ENCODE measurements around the gene SGCA.

SGCA gene

GRCh38 chr17:50129728-50130558 lies 35.9 kb upstream of the SGCA start, which contains the start of gene SAMD14:
Gene SAMD14, minus strand, starts transcription at chr17:50130160. Its CDS starts 5,201 bp downstream, at chr17:50124959.
- peaks cover 14 to 24% of the 10 kb centered on the region in 2 donors for H3K27me3 Mint-ChIP-seq
- peaks cover 28% of the 10 kb centered on the region for H3K36me3 Mint-ChIP-seq (ENCODE audit: insufficient read depth)
- DNase-seq (peak; percentile 41 to 48 (median 44)), ATAC-seq (replicated peaks) (peak; percentile 79)
- peak within 1 kb of the TSS; percentile 68 to 81 for H3K27ac Mint-ChIP-seq
- no peaks in the 10 kb centered on the region for H3K9me3 Mint-ChIP-seq
- H3K4me3 Mint-ChIP-seq = peak within 1 kb of the TSS; percentile 73 to 81
- peaks cover 22 to 24% of the 10 kb centered on the region in 2 donors for H3K4me1 Mint-ChIP-seq (ENCODE audit: low read depth in 2 of 2)

- Mint-ChIP-seq H3K4me3 (peak overlapping the region; percentile 55 to 73), H3K27ac (peak overlapping the region; percentile 68 to 81), H3K36me3 (ENCODE audit: insufficient read depth) (peaks cover 32% of the 10 kb centered on the region), H3K27me3 (peaks cover 14 to 24% of the 10 kb centered on the region in 2 donors), H3K9me3 (no peaks in the 10 kb centered on the region), H3K4me1 (ENCODE audit: low read depth in 2 of 2) (peaks cover 22 to 24% of the 10 kb centered on the region in 2 donors)
- ATAC-seq (replicated peaks) = peak; percentile 13
- no peak for DNase-seq
These were observed 35.1 kb upstream of the SGCA start for GRCh38 chr17:50130559-50131305.

GRCh38 chr17:50132104-50132794 lies 33.6 kb upstream of the SGCA start:
- peak overlapping the region in 1 of 2 donors; percentile 73 for H3K4me3 Mint-ChIP-seq
- H3K4me1 Mint-ChIP-seq (ENCODE audit: low read depth in 2 of 2) = peaks cover 28 to 31% of the 10 kb centered on the region in 2 donors
- DNase-seq = no peak
- H3K36me3 Mint-ChIP-seq (ENCODE audit: insufficient read depth) = peaks cover 37% of the 10 kb centered on the region
- peaks cover 14 to 24% of the 10 kb centered on the region in 2 donors for H3K27me3 Mint-ChIP-seq
- no peaks in the 10 kb centered on the region for H3K9me3 Mint-ChIP-seq
- peak overlapping the region; percentile 63 to 81 for H3K27ac Mint-ChIP-seq
- ATAC-seq (replicated peaks) = no peak

- ATAC-seq (replicated peaks) (no peak), DNase-seq (no peak)
- Mint-ChIP-seq H3K36me3 (ENCODE audit: insufficient read depth) (peaks cover 46% of the 10 kb centered on the region), H3K4me3 (no peak overlapping the region), H3K27ac (no peak overlapping the region), H3K9me3 (no peaks in the 10 kb centered on the region), H3K27me3 (peaks cover 8 to 17% of the 10 kb centered on the region in 2 donors), H3K4me1 (ENCODE audit: low read depth in 2 of 2) (peaks cover 31 to 34% of the 10 kb centered on the region in 2 donors)
These were observed 32.6 kb upstream of the SGCA start for GRCh38 chr17:50133028-50133768.

- no peak for DNase-seq
- peaks cover 2 to 11% of the 10 kb centered on the region in 2 donors for H3K27me3 Mint-ChIP-seq
- peaks cover 28 to 30% of the 10 kb centered on the region in 2 donors for H3K4me1 Mint-ChIP-seq (ENCODE audit: low read depth in 2 of 2)
- peak overlapping the region in 1 of 2 donors; percentile 44 for H3K27ac Mint-ChIP-seq
- no peaks in the 10 kb centered on the region for H3K9me3 Mint-ChIP-seq
- H3K4me3 Mint-ChIP-seq = no peak overlapping the region
- ATAC-seq (replicated peaks) = no peak
- peaks cover 51% of the 10 kb centered on the region for H3K36me3 Mint-ChIP-seq (ENCODE audit: insufficient read depth)
These were observed 32.1 kb upstream of the SGCA start for GRCh38 chr17:50133769-50134099.

- H3K9me3 Mint-ChIP-seq = no peaks in the 10 kb centered on the region
- peaks cover 26 to 28% of the 10 kb centered on the region in 2 donors for H3K4me1 Mint-ChIP-seq (ENCODE audit: low read depth in 2 of 2)
- H3K4me3 Mint-ChIP-seq = no peak overlapping the region
- peaks cover 55% of the 10 kb centered on the region for H3K36me3 Mint-ChIP-seq (ENCODE audit: insufficient read depth)
- ATAC-seq (replicated peaks) (no peak), DNase-seq (no peak)
- peaks cover 0 to 6% of the 10 kb centered on the region in 2 donors for H3K27me3 Mint-ChIP-seq
- H3K27ac Mint-ChIP-seq = peak overlapping the region in 1 of 2 donors; percentile 44
These were observed 31.3 kb upstream of the SGCA start for GRCh38 chr17:50134206-50135110.

- H3K36me3 Mint-ChIP-seq (ENCODE audit: insufficient read depth) = peaks cover 59% of the 10 kb centered on the region
- ATAC-seq (replicated peaks) (no peak), DNase-seq (no peak)
- H3K4me3 Mint-ChIP-seq = no peak overlapping the region
- H3K4me1 Mint-ChIP-seq (ENCODE audit: low read depth in 2 of 2) = peaks cover 36 to 37% of the 10 kb centered on the region in 2 donors
- peaks cover 0 to 5% of the 10 kb centered on the region in 2 donors for H3K27me3 Mint-ChIP-seq
- H3K27ac Mint-ChIP-seq = peak overlapping the region in 1 of 2 donors; percentile 32
- H3K9me3 Mint-ChIP-seq = no peaks in the 10 kb centered on the region
These were observed 30.3 kb upstream of the SGCA start for GRCh38 chr17:50135316-50136095.

GRCh38 chr17:50136096-50136687 lies 29.6 kb upstream of the SGCA start:
- Mint-ChIP-seq H3K4me3 (no peak overlapping the region), H3K4me1 (ENCODE audit: low read depth in 2 of 2) (peaks cover 35 to 38% of the 10 kb centered on the region in 2 donors), H3K27ac (peak overlapping the region in 1 of 2 donors; percentile 32), H3K9me3 (no peaks in the 10 kb centered on the region), H3K36me3 (ENCODE audit: insufficient read depth) (peaks cover 57% of the 10 kb centered on the region), H3K27me3 (no peaks in the 10 kb centered on the region)
- ATAC-seq (replicated peaks) = no peak
- no peak for DNase-seq

- Mint-ChIP-seq H3K36me3 (ENCODE audit: insufficient read depth) (peaks cover 58% of the 10 kb centered on the region), H3K27ac (no peak overlapping the region), H3K4me1 (ENCODE audit: low read depth in 2 of 2) (peaks cover 40 to 41% of the 10 kb centered on the region in 2 donors), H3K4me3 (no peak overlapping the region), H3K27me3 (no peaks in the 10 kb centered on the region), H3K9me3 (no peaks in the 10 kb centered on the region)
- no peak for DNase-seq
- ATAC-seq (replicated peaks) = no peak
These were observed 28.8 kb upstream of the SGCA start for GRCh38 chr17:50137042-50137441.

GRCh38 chr17:50139185-50139783 lies 26.5 kb upstream of the SGCA start:
- Mint-ChIP-seq H3K27me3 (no peaks in the 10 kb centered on the region), H3K4me3 (no peak overlapping the region), H3K4me1 (ENCODE audit: low read depth in 2 of 2) (peaks cover 56 to 61% of the 10 kb centered on the region in 2 donors), H3K27ac (peak overlapping the region; percentile 91 to 97), H3K36me3 (ENCODE audit: insufficient read depth) (peaks cover 55% of the 10 kb centered on the region), H3K9me3 (no peaks in the 10 kb centered on the region)
- no peak for ATAC-seq (replicated peaks)
- no peak for DNase-seq
